H4 (cell line): ENCODE measurements around the gene CCND1. TPM values are rescaled to one million over a fixed set of nuclear protein-coding genes. Genes with fewer than 3 reads are reported as not detected.

Source experiments
- DNase-seq: peaks from one replicate; pipeline ENCODE4 v3.0.0-alpha.2; 2015; ENCODE audit warnings: low spot score
- total RNA-seq: library from RNA; depleted of rRNA; stranded (reverse); fragments of >200 nt; shearing (Covaris generic); gene quantifications from 2 replicates; pipeline ENCODE4 v1.2.3, GENCODE V29; 2014; rRNA removed

CCND1 gene
- 67.5 and 80.4 TPM in 2 replicates for total RNA-seq

DNA sequence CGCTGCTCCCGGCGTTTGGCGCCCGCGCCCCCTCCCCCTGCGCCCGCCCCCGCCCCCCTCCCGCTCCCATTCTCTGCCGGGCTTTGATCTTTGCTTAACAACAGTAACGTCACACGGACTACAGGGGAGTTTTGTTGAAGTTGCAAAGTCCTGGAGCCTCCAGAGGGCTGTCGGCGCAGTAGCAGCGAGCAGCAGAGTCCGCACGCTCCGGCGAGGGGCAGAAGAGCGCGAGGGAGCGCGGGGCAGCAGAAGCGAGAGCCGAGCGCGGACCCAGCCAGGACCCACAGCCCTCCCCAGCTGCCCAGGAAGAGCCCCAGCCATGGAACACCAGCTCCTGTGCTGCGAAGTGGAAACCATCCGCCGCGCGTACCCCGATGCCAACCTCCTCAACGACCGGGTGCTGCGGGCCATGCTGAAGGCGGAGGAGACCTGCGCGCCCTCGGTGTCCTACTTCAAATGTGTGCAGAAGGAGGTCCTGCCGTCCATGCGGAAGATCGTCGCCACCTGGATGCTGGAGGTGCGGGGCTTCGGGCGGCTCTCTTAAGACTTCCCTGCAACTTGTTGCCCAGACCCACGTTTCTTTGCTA, at the start of gene CCND1:
CCND1 (plus strand) TSS at position 162 of the 587 bp plus-strand sequence; CDS start at position 320, 158 bp downstream.
- peak; percentile 90 for DNase-seq

DNA sequence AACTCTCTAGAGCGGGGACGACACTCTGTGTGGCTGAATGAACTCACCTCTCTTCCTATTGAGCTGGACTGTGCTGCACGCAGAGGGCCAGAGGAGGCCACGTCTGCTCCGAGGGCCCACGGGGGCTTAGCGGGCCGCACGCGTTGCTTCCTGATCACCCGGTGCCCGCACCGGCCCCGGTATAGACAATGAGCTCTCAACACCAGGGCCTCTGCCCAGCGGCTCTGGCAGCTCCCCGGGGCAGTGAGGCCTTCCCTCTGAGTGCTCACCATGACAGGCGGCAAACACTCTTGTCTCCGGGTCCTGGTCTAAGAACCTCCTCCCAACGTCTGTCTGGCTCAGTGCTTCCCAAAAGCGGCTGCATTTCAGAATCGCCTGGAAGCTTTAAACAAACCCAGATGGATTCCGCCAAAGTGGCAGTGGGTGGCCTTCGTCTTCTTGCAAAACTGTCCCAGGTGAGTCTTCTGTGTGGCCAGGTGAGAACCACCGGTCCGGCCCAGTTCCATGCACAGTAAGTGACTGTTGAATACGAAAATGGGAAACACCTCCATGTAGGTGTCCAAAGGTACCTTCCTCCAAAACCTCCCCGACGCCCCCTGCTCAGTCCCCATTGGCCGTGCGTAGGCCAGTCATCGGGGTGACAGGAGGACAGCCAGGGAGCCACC, 47.8 kb upstream of the CCND1 start:
- no peak for DNase-seq

DNA sequence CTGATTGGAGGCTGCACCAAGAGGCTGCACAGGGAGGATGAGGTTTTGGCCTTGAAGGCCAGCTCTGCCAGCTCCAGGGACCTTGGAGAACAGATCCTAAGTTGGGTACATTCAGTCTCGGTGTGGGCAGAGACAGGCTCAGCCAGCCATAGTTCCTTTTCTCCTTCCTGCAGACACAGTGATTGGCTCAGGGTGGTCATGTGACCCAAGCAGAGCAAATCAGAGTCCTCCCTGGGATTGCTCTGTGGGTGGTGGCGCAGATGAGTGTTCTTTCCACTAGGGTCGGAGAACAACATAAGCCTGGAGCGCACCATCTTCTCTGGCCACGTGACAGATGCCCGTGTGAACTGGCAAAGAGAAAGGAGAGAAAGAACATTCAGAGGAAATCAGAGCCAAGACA, 47.1 kb upstream of the CCND1 start:
- no peak for DNase-seq

DNA sequence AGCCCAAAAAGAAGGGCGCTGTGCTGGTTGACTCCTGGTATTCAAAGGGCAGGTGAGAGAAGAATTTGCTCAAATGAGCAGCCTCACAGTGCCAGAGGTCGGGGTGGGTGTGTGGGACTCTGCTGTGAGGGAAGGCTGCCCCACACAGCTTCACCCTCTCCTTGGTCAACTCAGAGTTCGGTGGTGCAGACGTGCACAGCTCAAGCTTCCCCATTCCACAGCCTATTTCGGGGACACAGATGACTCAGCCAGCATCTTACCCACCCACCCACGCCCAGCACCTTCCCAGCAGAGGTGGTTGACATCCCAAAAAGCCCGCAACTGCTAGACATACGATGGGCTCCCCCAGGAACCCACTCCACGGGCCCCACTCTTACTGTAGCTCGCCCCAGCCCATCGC, 46.5 kb upstream of the CCND1 start:
- DNase-seq = no peak

DNA sequence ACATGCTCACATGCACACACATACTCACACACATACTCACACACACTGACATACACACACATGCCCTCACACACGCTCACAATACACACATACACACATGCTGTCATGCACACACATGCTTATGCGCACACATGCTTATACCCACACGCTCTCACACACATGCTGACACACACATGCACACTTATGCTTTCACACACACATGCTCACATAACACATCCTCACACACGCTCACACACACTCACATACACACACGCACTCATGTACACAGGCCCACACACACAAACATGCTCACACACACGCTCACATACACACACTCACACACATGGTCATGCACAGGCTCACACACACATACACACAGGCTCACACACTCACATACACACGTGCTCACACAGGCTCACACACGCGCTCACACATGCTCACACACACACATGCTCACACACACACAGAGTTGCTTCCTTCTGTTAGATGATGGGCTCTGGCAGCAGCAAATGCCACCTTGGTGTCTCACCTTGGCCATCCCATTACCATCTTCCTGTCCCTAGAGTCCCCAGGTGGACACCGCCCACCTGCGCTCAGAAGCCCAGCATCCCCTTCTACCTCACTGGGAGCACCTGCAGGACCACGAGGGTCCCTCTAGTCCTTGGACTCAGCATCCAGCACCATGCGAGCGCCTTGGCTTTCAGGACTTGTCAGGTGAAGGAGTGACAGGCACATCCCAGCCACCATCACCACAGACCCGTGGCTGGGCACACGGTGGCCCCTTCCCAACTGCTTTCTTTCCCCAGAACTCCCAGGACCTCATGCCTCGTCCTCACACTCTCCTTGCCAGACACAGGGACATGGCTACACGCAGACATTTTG, 44.9 kb upstream of the CCND1 start:
- no peak for DNase-seq

DNA sequence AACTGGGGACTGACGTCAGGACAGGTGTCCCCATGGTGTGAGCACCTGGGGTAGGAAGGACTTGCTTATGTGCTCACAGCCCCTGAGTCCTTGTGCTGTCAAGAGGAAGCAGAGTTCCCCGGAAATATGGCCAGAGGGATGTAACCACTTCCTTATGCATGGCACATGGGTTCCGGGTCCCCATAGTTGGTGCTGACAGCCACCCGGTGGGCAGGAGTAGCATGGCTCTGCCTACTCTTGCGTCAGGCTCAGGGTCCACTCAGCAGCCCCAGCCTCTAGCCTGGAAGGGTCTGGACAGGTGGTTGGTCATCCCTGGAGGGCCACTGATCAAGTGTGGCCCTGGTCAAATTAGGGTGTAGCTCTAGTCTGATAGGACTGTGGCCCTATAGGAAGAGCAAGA, 42.8 kb upstream of the CCND1 start:
- DNase-seq = peak; percentile 29

DNA sequence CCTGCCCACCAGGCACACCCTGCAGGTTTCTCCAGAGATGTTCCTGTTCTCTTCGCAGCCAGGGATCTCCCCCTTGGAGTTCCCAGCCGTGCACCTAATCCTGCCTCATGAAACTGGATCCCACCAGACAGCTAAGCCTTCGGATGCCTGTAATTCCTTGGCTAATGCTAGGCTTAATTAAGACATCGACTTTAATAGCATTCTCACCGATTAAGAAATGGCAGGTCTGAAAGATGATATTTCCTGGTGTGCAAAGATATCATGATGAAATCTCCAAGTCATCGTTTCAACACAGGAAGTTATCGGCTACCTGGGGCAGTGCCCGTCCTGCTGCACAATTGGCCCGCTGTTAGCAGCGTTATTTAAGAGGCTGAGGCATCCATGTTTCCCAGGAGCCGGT, 41.5 kb upstream of the CCND1 start:
- DNase-seq = no peak

DNA sequence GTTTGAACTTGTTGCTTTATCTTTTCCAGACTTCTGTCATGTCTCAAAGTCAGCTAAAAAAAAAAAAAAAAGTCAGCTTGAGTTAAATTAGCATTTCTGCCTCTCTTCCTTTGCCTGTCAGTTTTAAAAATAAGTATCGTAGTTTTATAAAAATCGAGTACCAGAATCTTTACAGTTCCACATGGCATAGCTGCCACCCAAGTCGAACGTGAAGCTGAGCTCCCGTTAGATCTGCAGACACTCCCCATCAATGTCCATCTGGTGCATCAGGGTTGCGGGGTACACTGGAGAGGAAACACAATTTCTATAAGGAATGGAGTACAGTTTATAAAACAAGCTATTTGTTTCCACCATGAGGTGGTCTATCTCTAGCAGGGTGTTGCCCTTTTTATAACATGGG, 41.0 kb upstream of the CCND1 start:
- no peak for DNase-seq

DNA sequence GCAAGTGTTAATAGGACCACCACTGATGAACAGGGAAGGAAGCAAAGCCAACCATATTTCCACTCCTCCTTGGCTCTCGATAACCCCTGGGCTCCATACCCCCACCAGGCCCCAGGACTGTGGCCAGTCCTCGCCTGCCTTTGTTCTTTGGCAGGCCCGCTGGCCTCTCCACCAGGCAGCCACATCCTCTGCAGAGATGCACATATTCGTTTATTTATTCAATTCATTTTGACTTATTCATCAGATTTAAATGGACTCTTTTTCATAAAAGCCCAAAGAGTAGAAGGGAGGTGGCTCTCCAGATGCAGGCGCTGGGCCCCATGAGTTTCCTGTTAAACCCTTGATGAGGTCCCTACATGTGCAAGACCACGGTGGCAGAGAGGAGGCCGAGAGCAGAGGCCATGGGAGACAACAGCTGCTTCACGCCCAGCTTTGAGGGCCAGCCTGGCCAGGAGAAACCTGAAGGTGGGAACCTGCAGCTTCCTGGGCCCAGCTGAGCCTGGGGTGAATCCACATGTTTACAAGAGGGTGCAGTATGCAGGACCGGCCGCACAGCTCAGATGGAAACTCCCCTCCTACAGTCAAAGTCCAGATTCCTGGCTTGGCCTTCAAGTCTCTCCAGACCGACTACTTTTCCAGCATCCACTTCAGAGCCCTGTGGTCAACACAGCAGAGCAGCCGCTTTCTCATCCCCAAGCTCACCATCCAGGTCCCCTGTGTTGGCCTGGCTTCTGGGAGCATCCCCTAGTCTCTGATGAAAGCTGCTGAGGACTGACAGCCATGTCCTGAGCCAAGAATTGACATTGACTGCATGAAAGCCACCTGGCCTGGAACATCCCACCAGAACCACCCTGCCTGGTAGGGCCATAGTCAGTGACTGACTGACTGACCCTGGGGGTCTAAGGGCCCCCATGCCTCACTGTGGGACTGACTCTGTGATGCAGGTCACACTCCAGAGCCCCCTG, 39.7 kb upstream of the CCND1 start:
- DNase-seq = no peak

DNA sequence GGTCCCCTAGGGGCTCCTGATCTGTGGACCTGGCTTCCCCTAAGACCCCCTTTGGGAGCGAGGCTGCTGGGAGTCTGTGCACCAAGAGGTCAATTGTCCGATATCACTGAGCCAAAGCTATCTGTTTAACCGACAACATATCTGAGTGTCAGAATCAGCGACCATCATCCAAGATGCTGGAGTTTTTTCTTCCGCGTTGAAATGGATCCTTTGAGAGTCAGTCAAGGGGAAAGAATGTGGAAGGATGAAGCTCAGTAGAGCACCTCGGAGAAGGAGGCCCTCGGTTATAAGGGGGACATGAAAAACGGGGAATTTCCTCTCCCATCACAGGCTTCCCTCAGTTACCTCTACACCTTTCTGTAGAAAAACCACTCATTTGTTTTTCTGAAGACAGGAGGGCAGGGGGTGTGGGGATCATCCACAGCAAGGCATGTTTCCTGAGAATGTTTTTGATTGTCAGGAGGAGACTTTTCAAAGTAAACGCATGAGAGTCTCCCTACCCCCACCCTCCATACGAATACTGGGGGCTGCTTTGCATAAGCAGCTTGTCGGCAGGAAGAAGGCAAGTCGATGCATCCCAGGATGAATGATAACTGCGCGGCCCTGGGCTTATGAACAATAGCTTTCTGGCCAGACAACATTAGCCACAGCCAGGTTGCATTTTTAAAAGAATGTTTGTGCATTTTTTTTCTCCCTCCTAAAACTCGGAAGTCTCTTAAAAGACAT, 37.7 kb upstream of the CCND1 start:
- no peak for DNase-seq

DNA sequence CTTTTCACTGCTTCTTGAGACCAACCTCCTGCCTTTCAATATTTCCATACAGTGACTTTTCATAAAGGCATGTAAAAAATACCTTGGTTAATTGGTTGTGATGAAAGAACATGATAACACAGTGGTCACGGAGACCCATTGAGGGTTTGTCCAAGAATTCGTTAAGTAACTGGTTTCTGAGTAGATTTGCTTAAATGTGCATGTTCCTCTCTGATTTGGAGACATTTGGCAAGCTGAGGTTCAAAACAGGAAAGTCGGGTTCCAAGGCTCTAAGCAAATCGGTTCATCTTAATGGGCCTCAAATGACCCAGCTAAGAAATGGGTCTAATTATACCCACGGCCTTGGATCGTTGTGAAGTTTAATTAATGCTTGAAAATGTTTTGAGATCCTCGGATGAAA, 36.9 kb upstream of the CCND1 start:
- DNase-seq = no peak

DNA sequence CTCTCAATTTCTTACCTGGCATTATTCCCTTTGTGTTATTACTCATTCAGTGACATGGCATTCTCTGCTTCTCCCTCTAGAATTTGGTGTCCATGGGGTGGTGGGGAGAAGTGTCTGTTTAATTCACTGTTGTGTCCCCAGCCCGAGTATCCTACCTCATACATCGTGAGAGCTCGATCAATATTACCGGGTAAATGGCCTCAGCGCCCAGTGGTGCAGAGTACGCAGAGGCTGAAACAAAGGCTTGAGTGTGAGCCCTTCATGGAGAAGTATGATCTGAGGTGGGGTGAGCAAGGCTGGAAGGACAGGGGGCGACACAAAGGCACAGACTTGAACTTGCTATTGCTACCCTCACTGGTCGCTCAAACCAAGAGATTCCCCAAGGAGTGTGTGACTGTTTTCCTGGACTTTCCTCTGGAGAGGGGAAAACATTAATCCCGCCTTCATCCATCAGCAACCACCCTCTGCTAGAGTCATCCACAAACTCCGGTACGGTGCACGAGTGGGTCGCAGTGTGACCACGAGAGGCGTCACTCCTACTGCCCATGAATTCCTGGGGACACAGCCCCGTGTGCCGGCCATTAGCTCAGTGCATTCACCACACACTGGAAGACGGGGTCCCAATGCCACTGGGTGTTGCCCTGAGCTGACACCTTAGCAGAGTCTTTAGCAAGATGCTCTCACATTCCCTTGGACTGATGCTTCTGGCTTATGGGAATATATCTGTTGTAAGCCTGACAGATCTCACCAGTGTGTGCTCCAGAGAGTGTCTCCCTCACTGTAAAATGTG, 35.0 kb upstream of the CCND1 start:
- DNase-seq = no peak

DNA sequence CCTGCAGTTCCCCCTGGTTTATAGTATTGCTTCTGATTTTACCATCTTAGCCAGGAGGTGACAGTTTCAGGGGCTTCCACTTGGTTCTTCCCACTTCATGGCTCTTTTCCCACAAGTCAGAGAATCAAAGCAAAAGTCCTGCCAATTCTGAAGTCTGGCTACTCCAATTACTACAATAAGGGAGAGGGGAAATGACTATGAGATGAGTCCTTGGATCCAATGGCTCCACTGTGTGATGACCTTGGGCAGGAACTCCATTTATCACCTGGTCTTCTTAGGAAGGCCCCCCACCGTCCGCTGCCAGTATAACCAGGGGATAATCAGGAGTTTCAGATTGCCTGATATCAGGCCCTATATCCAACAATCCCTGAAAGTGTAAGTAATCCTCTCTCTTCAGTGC, 31.6 kb upstream of the CCND1 start:
- DNase-seq = no peak

DNA sequence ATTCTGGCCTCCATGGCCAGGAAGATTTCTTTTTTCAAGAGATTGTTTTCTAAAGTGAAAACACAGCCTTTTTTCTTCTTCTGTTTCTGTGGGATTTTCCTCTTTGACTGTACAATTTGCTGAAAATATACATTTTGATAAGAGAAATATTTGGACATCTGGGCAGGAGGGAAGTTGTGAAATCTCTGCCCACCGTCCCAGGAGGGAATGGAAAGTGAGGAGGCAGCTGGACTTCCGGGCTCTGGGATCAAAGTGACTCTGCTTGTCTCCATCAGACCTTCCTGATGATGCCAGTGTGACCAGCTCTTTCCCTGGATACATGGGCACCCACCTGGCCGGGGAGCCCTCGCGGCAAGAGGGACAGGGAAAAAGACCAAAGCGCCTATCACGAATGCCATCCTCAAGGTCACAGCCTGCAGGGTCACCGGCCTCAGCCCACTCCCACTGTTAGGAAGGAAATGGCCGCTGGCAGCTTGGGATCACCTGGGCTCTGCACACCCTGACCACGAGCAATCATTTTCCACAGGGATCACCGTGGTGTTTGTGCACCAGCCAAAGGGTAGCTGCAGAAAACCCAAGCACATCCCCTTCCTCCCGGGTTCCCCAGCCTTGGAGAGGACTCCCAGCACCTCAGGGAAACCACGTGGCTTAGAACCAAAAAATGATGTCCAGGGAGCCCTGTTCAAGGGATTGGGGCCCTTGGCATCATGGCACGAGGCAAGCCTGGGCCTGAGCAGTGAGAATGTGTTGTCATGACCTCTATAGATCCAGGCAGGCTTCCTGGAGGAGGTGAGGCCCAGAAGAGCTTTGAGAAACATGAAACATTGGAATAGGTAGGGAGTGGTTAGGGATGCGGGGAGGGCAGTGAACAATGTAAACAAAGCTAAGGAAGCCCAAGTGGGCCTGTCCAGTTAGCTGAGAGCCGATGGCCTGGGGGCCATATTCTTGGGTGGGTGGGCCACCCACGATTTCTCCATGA, 29.1 kb upstream of the CCND1 start:
- no peak for DNase-seq

DNA sequence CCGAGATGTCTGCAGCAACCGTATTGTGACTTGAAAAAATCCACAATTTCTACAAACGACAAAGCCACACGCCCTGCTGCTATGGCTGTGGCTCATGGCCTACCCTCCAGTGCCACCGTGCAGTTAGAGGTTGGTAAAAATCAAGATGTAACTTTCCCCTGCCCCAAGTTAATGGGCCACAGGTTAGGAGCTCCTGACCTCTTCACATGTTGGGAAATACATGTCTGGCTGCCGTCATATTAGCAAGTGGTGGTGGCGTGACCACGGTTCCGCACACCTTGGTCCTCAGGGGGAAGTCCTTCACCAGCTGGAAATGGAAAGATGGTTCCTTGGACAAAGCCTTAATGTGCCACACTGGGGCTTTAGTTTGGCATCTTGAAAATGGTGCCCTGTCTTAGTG, 27.4 kb upstream of the CCND1 start:
- DNase-seq = no peak

DNA sequence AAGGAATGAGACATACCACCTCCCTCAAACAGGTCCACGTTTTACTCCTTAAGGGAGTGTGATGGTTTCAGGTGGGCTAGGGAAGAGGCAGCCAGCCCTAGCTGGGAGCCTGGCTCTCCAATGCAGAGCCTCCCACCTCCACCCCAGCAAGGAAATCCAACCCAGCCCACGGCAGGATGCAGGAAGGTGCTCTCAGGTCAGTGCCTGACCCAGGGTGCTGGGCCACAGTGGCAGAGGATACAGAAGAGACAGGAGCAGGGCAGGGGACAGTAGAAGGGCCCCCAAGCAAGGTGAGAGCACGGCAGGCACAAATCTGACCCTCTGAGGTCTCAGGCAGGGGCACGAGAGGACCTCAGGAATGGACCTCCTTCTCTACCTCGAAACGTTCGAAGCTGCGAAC, 26.9 kb upstream of the CCND1 start:
- no peak for DNase-seq

DNA sequence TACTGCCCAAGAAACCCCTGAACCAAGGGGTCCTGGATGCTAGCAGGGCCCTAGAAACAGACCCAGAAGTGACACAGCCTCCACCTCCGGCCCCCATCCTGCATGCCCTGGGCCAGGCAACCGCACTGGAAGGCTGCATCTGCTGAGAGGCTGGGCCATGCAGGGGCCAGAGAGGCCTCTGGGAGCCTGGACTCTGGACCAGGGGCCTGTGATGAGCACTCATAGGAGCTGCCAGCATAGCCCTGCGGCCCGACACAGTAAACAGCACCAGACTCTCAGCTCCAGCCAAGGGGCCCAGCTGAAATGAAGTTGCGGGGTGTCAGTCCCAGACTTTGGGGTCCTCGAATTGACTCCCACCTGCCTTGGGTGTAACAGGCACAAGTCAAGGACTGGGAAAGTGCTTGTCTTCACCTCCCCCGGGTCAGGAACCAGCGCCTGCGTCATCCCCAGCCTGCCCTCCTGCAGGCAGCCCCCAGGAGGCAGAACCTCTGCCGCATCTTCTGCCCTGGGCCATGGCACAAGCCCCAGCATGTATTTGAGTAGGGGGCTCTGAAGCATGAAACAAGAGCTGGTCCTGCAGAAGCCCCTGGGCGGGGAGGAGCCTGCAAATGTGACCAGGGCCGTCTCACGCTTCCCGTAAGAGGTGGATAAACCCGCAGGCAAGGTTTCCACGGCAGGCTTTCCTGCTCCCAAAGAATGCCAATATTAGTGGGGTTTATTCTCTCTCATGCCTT, 25.2 kb upstream of the CCND1 start:
- no peak for DNase-seq

DNA sequence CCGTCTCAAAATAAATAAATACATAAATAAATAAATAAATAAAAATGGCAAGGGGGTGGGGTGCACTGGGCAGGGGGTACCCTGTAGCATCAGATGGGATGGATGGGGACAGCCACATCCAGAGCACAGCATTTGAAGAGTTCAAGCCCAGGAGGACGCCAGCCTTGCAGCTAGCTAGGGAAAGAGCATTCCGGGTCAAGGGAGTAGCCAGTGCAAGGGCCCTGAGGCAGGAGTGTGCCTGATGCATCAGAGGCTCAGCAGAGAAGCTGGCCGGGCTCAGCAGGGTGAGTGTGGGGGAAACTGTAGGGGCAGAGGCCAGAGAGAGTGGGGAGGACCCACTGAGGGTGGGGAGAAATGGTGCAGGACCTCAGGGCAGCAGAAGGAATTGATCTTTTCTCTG, 23.7 kb upstream of the CCND1 start:
- no peak for DNase-seq
